Head of caudate nucleus (tissue), 42 donors: ENCODE results near the gene ZCCHC7.
"Not testable (repeated sequence)": the region's sequence is repeated elsewhere in the genome, so short reads cannot be mapped to it uniquely, and the experiment has no call there.

Experiments used
- DNase-seq, 42 donors: peaks; one replicate each; pipeline versions ENCODE4 v3.0.0 to v3.0.0-alpha.2; 2020 to 2021; ENCODE audit warnings: mixed read lengths in 7 of 42
- intact Hi-C: fragments of 100-400 bp; cut with DNase I; formaldehyde crosslinking; loops from one replicate; pipeline ENCODE4 v1.15.0; 2022

Gene ZCCHC7

DNA sequence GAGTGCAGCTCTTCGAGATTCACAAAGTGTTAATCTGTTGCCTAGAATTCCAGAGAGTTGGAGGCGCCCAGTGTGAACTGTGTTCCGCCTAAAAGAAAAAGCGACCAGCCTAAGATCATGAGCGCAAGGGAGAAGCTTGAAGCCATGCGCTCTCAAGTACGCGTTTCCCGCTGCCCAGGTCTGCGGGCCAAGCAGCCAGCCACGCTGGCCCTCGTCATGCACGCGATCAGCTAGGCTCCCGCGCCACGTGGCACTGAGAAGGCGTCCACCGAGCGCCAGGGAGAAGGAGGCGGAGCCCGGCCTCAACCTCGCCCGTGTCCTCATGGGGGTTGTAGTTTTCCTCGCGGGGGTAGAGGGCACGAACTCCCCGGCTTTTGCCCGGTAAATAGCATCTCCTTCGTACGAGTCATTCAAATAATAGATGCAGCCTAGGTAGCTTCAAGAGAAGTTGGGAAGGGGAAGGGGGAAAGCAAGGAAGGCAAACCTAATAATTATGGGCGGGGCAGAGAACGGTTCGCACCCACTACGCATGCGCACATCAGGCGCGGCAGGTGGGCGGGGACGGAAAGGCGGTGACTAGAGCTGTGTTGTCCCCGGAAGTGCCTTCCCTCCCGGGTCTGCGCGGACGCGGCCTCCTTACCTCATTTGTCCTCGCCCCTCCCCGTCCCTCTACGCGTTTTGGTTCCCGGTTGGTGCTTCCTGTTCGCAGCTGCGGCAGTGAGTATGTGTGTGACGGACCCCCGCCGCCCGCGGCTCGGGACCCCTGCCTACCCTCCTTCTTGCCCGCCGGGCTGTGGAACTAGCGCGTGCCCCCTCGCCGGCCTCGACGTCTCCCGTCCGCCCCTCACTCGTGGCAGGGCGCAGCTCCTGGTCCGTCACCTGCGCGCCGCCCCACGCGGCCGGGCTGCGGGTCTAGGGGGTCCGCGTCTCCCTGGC is at the start of gene ZCCHC7:
Gene ZCCHC7 (plus strand): TSS at position 668 of the 936 bp plus-strand sequence.
- peak; percentile 94 to 99 (median 97) for DNase-seq
- intact Hi-C loops: loop anchor here (1.0 kb wide), 1 partner anchor 41 kb away; no protein-coding TSS in a partner anchor

DNA sequence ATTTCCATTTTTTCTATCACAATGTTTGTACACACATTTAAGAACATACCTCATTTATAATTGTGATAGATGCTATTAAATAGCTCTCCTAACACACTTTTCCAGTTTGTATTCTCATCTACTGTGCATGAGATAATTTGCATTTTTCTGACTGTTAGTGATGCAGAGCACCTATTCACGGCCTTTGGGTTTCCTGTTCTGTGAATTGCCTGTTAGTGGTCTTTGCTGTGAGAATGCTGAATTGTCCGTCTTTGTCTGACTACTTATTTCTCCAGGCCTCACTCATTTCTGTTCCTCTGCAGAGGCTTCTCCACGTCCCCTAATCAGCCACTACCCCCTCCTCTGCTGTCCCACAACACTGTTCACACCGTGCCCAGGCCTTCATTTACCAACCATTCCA is 45.6 kb upstream of the ZCCHC7 start:
- DNase-seq, intact Hi-C loops: not testable (repeated sequence)

DNA sequence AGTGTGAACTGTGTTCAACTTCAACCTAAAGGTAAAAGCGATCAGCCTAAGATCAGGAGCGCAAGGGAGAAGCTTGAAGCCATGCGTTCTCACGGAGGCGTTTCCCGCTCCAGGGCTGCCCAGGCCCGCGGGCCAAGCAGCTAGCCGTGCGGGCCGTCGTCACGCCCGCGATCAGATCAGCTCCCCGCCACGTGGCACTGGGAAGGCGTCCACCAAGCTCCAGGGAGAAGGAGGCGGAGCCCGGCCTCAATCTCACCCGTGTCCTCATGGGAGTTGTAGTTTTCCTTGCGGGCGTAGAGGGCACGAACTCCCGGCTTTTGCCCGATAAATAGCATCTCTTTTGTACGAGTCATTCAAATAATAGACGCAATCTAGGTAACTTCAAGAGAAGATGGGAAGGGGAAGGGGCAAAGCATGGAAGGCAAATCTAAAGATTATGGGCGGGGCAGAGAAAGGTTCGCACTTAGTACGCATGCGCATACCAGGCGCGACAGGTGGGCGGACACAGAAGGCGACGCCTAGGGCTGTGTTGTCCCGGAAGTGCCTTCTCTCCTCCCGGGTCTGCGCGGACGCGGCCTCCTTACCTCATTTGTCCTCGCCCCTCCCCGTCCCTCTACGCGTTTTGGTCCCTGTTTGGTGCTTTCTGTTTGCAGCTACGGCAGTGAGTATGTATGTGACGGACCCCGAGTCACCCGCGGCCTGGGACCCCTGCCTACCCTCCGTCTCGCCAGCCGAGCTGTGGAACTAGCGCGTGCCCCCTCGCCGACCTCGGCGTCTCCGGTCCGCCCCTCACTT is 40.8 kb upstream of the ZCCHC7 start:
- intact Hi-C loops: loop anchor here (1.0 kb wide), 1 partner anchor 41 kb away; the partner anchor contains the start of gene ZCCHC7
- peak; percentile 88 to 97 (median 93) for DNase-seq

DNA sequence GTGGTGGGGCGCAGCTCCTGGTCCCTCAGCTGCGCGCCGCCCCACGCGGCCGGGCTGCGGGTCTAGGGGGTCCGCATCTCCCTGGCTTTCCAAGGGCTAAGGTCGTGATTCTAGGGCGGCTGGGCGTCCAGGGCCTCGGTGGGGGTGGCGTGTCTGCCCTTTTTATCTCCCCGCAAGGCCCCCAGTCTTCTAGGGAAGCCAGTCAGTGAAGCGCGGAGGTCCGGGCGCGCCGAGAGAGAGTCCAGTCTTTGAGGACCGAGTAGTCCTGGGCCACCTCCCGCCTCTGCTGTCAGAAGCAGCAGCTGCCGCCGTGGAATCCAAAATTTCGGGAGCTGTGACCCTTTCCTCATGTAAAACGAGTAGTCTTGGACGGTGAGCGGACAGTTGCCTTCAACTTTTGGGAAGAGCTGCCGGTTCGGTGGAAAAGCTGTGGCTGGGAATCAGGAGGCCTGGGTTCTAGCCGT is 40.2 kb upstream of the ZCCHC7 start:
- intact Hi-C loops: not testable (repeated sequence)
- DNase-seq: peak in 24 of 42 donors; percentile 4 to 45 (median 22)

DNA sequence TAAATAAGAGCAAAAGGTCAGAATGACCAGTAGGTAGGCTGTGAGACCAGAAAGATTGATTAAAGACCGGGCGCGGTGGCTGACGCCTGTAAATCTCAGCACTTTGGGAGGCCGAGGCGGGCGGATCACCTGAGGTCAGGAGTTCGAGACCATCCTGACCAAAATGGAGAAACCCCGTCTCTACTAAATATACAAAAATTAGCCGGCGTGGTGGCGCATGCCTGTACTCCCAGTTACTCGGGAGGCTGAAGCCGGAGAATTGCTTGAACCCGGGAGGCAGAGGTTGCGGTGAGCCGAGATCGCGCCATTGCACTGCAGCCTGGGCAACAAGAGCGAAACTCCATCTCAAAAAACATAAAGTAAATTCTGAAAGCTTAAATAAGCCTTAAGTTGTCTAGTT is 38.9 kb upstream of the ZCCHC7 start:
- DNase-seq, intact Hi-C loops: not testable (repeated sequence)

DNA sequence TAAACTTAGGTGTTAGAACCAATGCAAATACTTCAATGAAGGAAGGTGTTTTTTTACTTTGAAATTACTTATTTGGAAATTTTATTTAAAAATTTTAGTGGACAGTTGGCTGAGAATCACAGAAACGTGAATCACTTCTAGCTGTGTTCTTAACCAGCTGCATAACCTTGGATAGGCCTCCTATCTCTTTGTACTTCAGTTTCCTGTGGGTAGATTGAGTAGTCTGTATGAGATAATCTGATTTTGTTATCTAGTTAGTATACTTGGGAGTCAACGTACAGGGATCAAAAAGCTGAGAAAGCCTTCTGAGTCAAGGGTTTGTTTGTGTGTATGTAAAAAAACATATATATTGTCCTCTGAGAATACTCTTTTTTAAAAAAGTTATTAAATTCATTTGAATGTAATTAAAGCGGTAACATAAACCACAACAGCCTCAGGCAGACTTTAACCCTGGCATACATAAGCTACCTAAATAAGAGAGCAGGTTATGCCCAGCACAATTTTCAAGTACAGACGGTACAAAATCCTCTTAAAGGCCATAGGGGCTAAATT is 38.1 kb upstream of the ZCCHC7 start:
- intact Hi-C loops: no loop called here
- DNase-seq: no peak

DNA sequence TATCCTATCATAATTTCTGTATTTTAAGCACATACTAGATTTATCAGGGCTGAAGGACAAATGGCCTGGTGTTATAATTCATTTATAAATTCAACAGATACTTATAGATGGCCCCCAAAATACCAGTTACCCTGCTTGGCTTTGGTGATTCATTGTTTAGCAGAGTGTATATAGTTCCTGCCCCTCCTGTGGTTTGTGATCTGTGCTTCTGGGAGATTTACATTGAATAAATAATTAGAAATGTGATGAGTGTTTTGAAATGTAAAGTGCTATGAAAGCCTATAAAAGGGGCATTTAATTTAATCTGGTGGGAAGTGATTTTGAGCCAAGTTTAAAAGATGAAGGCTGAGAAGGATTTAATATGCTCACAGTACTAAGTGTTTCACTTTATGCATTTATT is 36.7 kb upstream of the ZCCHC7 start:
- intact Hi-C loops: no loop called here
- DNase-seq: no peak

DNA sequence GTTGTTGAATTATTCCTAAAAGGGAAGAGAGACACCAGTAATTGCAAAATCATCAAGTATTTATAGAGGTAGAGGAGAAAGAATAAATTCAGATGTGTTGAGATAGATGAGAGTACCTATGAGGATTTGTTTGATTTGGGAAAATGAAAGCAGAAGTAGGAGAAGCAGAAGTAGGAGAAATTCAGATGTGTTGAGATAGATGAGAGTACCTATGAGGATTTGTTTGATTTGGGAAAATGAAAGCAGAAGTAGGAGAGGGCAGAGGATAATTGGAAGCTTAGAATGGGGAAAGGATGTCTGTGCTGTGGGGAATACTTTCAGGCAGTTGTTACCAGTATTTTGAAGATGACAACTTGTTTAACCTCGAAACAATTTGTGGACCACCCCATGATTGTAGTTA is 35.1 kb upstream of the ZCCHC7 start:
- intact Hi-C loops: no loop called here
- no peak for DNase-seq

DNA sequence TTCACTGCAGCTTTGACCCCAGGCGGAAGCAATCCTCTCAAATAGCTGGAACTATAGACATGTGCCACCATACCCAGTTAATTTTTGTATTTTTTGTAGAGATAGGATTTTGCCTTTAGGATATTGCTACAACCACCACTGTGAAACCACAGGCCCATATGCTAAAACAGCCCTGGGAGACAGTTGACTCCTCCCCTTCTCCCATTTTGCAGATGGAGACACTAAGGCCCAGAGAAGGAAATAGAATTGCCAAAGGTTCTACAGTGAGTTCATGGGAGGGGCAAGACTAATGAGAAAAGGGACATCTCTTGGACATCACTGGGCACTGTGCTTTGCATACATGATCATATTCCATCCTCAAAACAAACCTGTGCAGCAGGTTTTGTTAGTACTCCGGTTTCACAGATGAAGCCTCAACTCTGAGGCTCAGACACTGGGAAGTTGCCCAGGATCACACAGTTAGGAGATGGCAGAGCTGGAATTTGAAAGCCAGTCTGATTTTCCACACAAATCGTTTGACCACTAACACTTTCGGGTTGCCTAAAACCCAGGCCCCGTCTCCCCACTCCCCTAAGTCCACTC is 27.6 kb upstream of the ZCCHC7 start:
- DNase-seq, intact Hi-C loops: not testable (repeated sequence)

DNA sequence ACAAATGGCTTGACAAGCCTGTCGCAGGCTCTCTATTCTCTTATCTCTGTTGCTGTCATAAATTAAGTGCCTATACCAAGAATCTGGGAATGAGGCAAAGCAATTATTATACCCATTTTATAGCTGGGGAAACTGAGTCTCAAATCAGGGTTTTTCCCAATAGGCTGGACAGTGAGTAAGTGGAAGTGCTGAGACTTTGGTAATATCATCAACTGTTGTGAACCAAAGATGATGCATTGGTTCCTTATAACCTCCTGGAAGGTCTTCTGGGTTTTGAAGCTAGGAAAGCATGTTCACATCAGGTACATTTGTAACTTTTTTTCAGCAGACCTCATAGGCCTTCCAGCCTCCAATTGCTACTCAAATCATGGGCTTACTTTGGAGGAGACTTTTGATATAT is 25.6 kb upstream of the ZCCHC7 start:
- no peak for DNase-seq
- intact Hi-C loops: no loop called here

DNA sequence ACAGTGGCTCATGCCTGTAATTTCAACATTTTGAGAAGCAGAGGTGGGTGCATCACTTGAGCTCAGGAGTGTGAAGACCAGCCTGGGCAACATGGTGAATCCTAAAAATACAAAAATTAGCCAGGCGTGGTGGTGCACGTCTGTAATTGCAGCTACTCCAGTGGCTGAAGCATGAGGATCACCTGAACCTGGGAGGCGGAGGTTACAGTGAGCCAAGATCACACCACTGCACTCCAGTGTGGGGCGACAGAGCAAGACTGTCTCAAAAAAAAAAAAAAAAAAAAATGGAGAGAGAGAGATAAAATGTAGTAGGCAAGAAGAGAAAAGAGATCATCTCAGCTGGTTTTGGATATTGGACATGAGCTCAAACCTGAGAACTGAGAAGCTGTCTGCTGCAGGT is 23.7 kb upstream of the ZCCHC7 start:
- intact Hi-C loops: no loop called here
- DNase-seq: no peak

DNA sequence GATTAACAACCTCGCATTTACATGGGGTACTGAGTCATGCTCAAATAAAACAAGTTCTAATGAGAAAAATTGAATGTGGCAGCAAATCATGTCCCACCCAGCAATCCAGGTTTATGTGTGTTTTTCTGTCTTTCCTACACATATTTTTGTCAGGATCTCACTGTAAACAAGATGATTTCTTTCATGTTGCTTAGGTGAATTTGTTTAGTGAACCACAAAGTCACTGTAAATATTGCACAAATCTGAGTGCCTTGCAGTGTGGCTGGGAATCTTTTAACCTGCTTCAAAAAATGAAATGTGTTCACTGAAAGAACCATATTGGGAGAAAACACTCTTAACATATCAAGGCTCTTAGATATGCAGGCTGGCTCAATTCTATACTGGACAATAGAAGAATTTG is 23.1 kb upstream of the ZCCHC7 start:
- intact Hi-C loops: no loop called here

DNA sequence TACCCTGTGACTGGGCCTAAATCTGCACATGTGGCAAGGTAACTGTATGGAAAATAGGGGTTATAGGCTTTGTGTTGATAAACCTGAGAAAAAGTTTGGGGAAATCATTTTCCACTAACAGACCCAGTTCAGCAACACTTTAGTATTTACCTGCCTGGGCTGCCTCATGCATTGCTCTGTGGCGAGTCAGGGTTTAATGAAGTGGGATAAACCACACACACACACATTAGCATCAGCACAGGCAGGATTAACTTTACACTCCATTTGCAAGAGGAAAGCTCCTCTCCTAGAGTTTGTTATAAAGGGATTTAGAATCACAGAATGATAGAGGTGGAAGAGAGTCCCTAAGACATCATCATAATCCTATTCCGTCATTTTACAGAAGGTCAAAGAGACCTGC is 20.0 kb upstream of the ZCCHC7 start:
- no peak for DNase-seq
- intact Hi-C loops: no loop called here

More for the DNA sequence above, 23.1 kb upstream of the ZCCHC7 start:
- no peak for DNase-seq

DNA sequence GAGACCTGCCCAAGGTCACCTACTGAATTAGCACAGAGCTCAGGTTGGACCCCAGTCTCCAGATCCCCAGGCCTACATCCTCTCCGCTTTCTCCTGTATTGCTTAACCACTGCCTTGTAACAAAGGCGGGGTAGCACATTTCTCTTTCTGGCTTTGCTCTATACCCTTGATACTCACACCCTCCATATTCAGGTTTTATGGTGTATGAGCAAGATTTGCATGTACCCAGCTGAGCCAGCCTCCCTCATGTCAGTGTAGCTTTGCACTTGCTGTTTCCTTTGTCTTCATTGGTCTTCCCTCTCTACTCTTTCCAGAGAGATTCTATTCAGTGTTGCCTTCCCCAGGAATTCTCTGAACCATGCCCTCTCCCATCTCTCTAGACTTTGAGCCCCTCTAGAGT is 19.6 kb upstream of the ZCCHC7 start:
- intact Hi-C loops: no loop called here
- DNase-seq: no peak

DNA sequence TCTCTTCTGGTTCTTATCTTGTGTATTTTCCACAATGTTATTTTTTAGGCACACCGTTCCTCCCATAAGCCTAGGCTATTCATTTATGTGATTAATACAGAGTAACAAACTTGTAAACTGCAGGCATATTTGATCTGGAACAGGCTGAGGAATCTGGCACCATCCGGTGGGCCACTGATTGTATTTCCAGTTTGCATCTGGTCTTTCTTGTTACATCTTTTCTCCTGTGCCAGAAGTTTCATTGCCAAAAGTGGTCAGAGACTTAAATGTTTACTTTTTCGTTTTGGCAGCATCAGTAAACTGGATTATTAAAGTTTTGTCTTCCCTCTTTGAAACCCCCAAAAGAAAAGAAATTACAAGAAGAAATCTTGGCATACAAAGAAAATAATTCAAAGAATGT is 17.9 kb upstream of the ZCCHC7 start:
- no peak for DNase-seq
- intact Hi-C loops: no loop called here

DNA sequence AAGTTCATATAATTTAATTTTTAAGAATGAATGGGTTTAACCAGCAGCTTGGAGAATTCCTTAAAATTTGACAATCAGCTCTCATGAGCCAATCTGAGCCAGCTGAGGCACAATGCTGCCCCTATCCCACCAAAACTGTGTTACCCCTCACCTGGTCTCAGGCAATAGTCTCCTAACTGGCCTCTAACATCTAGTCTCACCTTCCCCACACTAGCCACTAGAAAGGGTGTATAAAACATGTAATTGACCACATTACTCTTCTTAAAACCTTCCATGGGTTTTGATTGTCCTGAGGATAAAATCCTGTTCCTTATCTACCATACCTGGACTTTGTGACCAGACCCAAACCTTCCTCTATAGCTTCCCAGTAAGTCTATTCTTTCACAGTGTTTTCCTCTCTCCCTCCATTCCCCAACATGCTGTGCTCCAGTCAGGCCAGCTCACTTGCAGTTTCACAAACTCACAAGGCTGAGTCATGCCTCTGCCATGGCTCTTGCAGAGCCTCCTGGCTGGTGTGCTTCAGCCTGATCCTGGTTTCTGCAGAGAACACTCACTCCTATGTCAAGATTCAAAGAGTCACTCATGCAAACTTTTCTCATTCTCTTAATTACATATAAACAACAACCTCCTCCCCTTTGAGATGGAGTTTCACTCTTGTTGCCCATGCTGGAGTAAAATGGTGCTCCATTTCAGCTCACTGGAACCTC is 16.0 kb upstream of the ZCCHC7 start:
- intact Hi-C loops: no loop called here
- DNase-seq: no peak

DNA sequence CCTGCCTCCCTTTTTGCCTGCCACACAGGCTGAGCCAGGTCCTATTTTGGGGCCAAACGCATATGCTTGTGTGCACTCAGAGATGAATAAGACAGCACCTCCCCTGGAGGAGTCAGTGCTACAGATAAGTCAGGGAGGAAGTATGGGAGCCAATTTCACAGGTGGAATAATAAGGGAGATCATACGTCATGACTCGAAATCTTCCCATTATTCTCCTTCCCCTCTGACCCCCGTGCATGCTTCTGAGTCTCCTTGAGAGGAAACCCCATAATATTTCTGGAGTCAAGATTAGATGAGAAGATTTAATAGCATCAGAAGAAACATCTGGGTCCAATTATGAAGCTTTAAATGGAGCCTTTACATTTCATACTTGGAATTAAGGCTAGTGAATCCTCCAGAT is 15.1 kb upstream of the ZCCHC7 start:
- DNase-seq: no peak
- intact Hi-C loops: no loop called here

DNA sequence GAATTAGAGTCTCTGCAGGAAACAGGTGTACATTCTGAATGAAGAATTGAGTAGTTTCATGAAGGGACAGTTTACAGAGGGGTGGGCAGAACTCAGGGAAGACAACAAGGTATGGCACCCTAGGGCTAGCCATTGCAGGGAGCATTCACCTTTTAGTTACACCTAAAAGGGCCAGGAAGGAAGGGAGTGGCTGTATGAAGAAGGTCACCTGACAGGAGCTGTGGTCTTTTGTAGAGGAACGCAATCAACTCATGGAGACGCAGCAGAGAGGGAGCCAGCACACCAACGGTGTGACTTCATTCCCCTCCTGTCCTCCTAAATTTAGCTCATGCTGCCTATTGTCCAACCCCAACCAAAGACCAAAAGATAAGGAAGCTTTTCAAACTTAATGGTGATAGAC is 12.7 kb upstream of the ZCCHC7 start:
- intact Hi-C loops: no loop called here
- DNase-seq: no peak

DNA sequence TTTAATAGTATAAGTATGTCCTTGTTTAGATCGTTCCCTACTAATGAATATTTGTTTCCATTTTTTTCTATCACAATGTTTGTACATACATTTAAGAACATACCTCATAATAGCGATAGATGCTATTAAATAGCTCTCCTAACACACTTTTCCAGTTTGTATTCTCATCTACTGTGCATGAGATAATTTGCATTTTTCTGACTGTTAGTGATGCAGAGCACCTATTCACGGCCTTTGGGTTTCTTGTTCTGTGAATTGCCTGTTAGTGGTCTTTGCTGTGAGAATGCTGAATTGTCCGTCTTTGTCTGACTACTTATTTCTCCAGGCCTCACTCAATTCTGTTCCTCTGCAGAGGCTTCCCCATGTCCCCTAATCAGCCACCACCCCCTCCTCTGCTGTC is 5.9 kb upstream of the ZCCHC7 start:
- intact Hi-C loops, DNase-seq: not testable (repeated sequence)
